Fibroblast of peridontal ligament (primary cell): ENCODE measurements around the gene KIFC1.
"Not testable (repeated sequence)": the region's sequence is repeated elsewhere in the genome, so short reads cannot be mapped to it uniquely, and the experiment has no call there.

Experiments
- DNase-seq: peaks from one replicate; pipeline ENCODE4 v3.0.0-alpha.2; 2010; ENCODE audit errors: extremely low read depth

KIFC1 gene, protein sequence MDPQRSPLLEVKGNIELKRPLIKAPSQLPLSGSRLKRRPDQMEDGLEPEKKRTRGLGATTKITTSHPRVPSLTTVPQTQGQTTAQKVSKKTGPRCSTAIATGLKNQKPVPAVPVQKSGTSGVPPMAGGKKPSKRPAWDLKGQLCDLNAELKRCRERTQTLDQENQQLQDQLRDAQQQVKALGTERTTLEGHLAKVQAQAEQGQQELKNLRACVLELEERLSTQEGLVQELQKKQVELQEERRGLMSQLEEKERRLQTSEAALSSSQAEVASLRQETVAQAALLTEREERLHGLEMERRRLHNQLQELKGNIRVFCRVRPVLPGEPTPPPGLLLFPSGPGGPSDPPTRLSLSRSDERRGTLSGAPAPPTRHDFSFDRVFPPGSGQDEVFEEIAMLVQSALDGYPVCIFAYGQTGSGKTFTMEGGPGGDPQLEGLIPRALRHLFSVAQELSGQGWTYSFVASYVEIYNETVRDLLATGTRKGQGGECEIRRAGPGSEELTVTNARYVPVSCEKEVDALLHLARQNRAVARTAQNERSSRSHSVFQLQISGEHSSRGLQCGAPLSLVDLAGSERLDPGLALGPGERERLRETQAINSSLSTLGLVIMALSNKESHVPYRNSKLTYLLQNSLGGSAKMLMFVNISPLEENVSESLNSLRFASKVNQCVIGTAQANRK

DNA sequence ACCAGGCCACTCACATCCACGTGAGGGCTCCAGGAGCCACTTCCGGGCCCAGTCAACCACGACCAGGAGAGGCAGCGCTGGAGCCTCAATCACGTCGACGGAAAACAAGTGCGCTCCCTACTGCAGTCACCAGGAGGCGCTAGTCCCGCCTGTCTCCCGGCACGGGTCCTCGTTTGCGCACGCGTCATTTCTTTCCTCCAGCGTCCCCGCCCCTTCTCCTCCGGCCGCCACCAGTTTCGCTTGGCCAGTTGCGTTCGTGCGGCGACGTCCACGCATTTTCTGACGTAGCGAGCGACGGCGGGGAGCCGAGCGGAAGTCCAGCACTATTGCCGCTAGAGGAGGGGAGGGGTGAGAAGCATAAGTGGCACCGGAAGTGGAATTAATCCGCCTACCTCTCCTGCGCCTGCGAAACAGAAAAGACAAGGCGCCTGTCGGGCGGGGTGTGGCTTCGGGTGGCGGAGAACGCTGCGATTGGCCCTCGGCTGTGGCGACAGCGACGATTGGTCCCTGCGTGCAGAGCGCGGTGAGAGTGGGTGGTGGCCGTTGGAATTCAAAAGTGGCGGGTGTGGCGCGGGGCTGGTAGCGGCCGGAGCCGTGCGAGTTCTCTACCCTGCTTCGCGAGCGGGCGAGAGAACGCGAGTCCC lies at the start of gene KIFC1:
Gene KIFC1 (plus strand): TSS at position 546 of the 644 bp plus-strand sequence. CDS start 163 bp downstream, outside the sequence.
- DNase-seq: peak; percentile 100

DNA sequence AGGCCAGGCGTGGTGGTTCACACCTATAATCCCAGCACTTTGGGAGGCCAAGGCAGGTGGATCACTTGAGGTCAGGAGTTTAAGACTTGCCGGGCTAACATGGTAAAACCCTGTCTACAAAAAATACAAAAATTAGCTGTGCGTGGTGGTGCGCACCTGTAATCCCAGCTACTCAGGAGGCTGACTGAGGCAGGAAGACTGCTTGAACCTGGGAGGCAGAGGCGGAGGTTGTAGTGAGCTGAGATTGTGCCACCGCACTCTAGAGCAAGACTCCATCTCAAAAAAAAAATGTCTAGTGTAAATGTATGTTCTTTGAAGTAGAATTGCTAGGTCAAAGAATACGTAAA lies 48.0 kb upstream of the KIFC1 start:
- DNase-seq: not testable (repeated sequence)

DNA sequence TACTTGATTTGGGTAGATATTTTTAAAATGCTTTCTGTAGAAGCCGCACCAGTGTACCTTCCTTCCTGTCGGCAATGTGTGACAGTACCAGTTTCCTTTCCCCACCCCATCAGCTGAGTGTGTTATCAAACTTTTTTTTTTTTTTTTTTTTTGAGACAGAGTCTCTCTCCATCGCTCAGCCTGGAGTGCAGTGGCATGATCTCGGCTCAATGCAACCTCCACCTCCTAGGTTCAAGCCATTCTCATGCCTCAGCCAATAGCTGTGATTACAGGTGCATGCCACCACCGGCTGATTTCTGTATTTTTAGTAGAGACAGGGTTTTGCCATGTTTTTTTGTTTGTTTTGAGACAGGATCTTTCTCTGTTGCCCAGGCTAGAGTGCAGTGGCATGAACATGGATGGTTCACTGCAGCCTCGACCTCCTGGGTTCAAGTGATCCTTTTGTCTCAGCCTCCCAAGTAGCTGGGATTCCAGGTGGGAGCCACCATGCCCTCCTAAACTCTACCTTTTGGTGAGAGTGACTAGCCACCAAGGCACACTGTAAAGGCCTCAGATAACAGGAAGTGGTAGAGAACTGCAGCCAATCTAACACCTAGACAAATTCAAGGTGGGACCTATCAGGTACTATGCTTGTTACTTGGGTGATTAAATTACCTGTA lies 47.5 kb upstream of the KIFC1 start:
- no peak for DNase-seq

DNA sequence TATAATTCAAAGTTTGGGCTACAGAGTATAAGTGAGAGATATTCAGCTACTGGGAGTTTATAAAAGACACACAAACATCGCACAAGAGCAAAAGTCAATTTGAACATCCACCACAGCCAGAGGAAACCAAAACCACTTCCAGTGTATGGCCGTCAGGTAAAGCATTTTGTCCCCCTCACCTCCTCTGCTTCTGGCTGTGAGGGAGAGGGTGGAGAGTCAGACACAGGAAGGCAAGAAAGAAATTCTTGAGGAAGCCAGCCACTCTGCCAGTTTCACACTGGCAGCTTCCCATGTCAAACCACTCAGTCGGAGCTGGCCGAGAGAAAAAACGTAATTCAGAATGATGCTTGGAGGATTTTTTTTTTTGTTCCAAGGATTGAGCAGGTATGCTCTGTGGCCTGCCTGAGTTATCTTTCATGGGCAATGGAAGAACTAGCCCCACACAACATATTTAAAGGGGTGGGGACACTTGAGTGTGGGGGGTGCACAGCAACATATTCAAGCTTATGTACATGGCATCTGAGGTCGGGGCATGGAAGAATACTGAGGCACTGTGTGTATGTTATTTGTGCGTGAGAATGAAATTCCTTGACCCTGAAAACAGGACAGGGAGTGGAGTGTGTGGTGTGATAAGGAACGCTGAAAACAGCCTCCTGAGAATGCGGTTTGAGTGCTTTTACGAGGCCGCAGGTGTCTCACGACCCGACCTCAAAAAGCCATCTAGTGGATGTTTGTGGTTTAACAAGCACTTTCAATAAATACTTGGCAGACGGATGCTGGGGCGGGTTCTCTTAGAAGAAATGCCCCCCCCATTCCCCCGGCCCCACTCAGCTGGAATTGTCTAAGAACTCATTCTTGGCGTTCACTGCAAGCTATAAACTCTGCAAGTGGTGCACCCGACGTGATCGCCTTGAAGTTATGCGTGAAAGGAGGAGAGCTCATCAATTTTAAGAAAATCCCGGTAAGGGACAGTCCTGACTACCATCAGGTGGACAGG lies 46.6 kb upstream of the KIFC1 start:
- DNase-seq: peak; percentile 75

DNA sequence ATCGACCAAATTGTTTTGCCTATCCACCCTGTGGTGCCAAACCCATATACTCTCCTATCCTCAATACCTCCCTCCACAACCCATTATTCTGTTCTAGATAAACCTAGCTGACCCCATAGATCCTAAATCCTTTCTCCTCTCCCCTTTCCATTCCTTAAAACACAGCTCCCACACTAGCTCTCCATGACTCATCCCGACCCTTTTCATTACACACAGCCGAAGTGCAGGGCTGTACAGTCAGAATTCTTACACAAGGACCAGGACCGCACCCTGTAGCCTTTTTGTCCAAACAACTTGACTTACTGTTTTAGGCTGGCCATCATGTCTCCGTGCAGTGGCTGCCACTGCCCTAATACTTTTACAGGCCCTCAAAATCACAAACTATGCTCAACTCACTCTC lies 44.7 kb upstream of the KIFC1 start:
- peak; percentile 60 for DNase-seq

DNA sequence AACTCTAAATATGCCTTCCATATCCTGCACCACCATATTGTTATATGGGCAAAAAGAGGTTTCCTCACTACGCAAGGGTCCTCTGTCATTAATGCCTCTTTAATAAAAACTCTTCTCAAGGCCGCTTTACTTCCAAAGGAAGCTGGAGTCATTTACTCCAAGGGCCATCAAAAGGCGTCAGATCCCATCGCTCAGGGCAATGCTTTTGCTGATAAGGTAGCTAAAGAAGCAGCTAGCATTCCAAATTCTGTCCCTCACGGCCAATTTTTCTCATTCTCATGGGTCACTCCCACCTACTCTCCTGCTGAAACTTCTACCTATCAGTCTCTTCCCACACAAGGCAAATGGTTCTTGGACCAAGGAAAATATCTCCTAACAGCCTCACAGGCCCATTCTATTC lies 43.8 kb upstream of the KIFC1 start:
- no peak for DNase-seq

DNA sequence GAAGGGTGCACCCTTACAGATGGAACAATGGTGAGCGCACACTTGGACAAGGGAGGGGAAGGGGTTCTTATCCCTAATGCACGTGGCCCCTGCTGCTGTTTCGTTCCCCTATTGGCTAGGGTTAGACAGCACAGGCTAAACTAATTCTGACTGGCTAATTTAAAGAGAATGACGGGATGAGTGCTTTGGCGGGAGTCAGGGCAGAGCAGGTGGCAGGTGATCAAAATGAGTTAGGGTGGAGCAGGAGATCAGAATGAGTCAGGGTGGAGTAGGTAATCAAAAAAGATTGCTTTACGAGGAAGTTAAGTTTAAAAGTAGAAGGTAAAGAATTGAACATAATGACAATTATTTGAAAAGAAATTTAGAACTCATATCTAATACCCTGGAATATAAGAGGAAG lies 35.8 kb upstream of the KIFC1 start:
- not testable (repeated sequence) for DNase-seq

DNA sequence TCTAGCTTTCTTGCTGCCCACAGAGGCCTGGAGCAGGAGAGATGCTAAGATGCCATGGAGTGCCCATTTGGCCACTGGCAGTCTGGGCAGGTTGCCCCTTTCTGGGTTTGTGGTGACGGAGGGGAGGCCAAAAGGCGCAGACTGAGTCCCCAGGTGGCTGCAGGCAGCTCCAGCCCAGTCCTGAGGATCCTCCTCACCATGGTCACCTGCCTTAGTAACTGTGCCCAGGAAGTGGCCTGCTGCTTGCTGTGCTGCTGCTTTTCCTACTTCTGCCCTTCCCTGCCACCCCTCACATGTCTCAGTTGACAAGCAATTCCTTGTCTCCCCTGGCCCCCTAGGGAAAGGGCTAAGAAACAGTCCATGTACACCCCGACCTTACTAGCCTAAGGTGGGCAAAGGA lies 35.3 kb upstream of the KIFC1 start:
- no peak for DNase-seq

DNA sequence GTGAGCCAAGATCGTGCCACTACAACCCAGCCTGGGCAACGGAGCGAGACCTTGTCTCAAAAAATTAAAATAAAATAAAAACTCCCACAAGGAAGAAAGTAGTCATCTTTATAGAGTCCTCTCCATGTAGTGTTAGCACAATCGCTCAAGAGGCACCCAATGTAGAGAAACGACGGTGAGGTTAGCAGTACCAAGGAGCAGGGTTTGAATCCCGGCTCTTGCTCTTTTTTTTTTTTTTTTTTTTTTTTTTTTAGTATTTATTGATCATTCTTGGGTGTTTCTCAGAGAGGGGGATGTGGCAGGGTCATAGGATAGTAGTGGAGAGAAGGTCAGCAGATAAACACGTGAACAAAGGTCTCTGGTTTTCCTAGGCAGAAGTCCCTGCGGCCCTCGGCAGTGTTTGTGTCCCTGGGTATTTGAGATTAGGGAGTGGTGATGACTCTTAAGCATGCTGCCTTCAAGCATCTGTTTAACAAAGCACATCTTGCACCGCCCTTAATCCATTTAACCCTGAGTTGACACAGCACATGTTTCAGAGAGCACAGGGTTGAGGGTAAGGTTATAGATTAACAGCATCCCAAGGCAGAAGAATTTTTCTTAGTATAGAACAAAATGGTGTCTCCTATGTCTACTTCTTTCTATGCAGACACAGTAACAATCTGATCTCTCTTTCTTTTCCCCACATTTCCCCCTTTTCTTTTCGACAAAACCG lies 34.3 kb upstream of the KIFC1 start:
- DNase-seq: not testable (repeated sequence)

DNA sequence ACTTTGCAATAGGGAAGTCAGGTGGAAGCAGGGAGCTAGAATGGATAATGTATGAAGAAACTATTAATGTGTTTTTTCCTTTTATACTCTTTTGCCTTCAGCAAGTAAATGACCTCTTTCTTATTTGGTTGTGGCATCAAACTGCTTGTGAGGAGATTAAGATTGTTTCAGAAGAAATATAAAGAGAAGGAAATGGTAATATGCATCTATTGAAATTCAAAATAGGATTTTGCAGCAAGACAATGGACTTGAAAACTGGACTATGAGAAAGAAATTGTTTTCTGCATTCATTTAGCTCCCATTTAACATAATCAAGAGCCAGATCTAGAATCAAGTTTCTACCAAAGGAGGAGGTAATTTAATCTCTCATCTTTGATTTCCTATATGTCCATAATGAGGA lies 32.3 kb upstream of the KIFC1 start:
- no peak for DNase-seq

DNA sequence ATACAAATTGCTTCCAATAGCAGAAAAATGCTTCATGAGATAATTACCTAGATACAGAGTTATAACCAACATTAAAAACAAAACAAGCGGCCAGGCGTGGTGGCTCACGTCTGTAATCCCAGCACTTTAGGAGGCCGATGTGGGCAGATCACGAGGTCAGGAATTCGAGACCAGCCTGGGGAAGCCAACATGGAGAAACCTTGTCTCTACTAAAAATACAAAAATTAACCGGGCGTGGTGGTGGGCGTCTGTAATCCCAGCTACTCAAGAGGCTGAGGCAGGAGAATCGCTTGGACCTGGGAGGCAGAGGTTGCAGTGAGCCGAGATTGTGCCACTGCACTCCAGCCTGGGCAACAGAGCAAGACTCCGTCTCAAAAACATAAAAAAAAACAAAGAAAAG lies 28.1 kb upstream of the KIFC1 start:
- DNase-seq: not testable (repeated sequence)

DNA sequence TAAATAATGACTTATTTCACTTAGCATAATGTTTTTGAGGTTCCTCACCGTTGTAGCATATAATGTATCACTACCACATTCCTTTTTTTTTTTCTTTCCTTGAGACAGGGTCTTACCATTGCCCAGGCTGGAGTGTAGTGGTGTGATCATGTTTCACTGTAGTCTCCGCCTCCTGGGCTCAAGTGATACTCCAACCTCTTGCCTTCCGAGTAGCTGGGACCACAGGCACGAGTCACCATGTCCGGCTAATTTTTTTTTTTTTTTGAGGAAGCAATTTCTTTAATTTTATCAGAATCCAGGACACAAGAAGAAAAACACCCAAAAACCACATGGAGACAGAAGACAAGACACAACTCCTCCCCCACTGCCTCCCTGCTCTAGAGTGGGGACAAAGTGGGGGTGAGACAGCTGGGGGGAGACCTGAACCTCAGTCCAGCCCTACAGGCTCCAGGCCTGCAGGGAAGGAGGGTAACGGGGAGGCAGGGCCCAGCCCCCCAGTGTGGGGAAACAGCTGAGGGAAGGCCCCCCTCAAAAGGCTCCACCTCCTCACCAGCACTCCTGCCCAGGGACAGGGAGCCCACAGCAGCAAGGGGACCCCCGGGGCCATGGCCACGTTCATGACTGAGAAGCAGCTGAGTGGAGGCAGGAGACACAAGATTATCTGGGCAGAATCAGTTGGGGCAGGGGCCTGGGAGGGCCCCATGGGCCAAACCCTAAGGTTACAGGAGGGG lies 27.0 kb upstream of the KIFC1 start:
- peak; percentile 37 for DNase-seq

DNA sequence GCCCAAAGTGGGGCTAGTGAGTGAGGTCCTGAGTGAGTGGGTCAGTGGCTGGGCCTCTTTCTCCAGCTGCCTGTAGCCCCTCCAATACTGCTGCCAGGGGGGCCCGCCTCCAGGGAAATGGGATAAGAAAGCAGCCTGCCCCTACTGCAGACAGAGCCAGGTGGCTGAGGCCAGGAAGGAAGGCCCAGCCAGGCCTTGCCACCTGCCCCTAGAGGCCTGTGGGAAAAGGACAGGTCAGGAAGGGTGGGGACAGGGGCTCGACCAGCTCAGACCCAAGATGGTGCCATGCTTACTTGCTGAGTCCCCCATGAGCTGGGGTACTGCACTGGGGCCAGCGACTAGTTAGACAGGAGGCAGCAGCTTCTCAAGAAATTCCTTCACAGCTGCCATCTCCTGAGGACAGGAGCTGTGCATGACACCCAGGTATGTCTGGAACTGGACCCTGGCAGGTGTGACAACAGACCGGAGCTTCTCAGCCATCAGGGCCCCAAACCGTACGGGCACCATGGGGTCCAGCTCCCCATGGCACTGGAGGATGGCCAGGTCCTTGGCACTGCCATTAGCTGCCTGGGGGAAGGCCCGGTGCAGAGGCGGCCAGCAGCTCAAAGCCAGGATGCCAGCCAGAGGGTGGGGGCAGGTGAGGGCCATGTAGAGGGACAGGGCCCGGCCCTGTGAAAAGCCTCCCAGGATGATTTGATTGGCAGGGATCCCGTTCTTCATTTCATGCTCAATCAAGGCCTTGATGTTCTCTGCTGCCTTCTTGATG lies 26.2 kb upstream of the KIFC1 start:
- not testable (repeated sequence) for DNase-seq

DNA sequence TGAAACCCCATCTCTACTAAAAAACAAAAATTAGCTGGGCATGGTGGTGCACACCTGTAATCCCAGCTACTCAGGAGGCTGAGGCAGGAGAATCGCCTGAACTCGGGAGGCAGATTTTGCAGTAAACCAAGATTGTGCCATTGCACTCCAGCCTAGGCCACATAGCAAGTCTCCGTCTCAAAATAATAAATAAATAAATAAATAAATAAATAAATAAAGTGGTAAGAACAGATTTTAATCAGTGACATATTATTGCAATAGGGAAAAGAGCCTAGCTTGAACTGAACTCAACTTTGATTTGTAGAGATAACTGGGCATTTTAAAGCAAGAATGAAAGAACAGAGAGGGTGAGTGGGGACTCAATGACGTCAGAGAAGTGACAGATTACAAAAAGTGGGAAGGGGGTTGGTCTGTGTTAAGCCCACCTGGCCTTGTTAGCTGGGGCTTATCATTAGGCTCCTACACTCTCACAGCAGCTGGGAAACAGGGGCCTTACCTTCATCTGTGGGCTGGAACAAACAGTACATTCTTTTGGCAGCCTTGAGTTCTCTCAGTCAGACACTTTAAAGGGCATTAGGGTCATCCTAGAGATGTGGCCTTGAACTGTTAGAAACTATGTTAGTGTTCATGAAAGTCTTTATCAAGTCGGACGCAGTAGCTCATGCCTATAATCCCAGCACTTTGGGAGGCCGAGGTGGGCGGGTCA lies 24.5 kb upstream of the KIFC1 start:
- DNase-seq: no peak

DNA sequence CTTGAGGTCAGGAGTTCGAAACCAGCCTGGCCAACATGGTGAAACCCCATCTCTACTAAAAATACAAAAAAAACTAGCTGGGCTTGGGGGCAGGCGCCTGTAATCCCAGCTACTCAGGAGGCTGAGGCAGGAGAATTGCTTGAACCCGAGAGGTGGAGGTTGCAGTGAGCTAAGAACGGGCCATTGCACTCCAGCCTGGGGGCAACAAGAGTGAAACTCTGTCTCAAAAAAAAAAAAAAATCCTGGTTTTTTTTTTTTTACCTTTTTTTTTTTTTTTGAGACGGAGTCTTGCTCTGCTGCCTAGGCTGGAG lies 24.0 kb upstream of the KIFC1 start:
- DNase-seq: not testable (repeated sequence)

DNA sequence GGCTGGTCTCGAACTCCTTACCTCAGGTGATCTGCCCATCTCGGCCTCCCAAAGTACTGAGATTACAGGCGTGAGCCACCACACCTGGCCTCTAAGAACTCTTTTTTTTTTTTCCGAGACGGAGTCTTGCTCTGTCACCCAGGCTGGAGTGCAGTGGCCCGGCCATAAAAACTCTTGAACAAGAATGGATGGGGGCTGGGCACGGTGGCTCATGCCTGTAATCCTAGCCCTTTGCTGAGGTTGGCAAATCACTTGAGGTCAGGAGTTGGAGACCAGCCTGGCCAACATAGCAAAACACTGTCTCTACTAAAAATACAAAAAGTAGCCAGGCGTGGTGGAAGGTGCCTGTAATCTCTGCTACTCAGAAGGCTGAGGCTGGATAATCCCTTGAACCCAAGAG lies 19.7 kb upstream of the KIFC1 start:
- not testable (repeated sequence) for DNase-seq

DNA sequence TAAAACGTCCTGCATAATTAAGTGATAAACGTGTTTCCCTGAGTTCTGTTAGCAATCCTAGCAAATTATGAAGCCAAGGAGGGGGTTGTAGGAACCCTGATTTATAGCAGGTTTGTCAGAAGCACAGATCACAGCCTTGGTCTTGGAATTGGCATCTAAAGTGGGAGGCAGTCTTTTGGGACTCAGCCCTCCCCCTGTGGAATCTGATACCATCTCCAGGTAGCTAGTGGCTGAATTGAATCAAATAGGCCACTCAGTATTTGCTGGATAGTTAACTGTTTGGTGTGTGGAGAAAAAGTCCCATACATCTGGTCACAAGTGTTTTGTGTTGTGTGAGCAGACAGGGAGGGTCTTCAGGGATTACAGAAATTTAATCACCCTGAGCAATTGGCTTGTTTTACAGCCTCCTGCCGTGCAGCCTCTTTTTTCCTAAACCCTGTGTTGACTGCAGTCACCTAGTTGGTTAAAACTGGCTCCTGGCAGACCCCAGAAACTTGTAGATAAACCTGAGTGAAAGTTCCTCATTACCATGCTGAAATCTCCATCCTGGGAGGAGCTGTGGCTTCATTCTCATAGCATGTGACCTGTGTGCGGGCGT lies 19.0 kb upstream of the KIFC1 start:
- DNase-seq: no peak
